ENCODE results near the gene RAB11FIP4.

- no peak for TF ChIP-seq CTCF (IDR thresholded peaks at IDR 0.05)
- TF ChIP-seq POLR2AphosphoS5 (IDR thresholded peaks at IDR 0.05): no peak
Observed at GRCh38 chr17:31479524-31479923, 88.0 kb downstream of the RAB11FIP4 start.

All from gastroesophageal sphincter (tissue), 3 donors.